OCI-LY3 (cell line): Measurements from ENCODE around the gene SCAF11.

Source experiments
- H2AFZ ChIP-seq: fragments of 200-600, 300-600 bp; shearing (Covaris generic); 2 replicates; pipeline ENCODE4 v1.6.0; 2014; ENCODE audit warnings: antibody characterized with exemption, low read depth, low read length
- H3K27ac ChIP-seq: fragments of 200-600, 300-600 bp; sonication (generic); 2 replicates; pipeline ENCODE4 v1.5.1; 2014; ENCODE audit warnings: mild to moderate bottlenecking, low read length, moderate library complexity, mixed read lengths
- H3K27me3 ChIP-seq: fragments of 200-600, 300-600 bp; sonication (generic); 2 replicates; pipeline ENCODE4 v1.6.1; 2014; ENCODE audit warnings: low read depth, low read length, mixed read lengths
- H3K36me3 ChIP-seq: fragments of 200-600, 300-600 bp; sonication (generic); replicated peaks from 2 replicates; pipeline ENCODE3; 2014; ENCODE audit warnings: low read depth, low read length, mixed read lengths
- H3K4me1 ChIP-seq: fragments of 300-600, 200-600 bp; sonication (generic); 2 replicates; pipeline ENCODE4 v1.6.1; 2014; ENCODE audit warnings: low read length, mixed read lengths
- H3K4me2 ChIP-seq: fragments of 200-600, 300-600 bp; sonication (generic); 2 replicates; pipeline ENCODE4 v1.6.1; 2014; ENCODE audit warnings: low read length, mixed read lengths
- H3K4me3 ChIP-seq: fragments of 300-600, 200-600 bp; sonication (generic); 2 replicates; pipeline ENCODE4 v1.5.1; 2014; ENCODE audit warnings: antibody characterized with exemption, mild to moderate bottlenecking, low read length, moderate library complexity
- H3K79me2 ChIP-seq: fragments of 300-600, 200-600 bp; shearing (Covaris generic); 2 replicates; pipeline ENCODE4 v1.6.1; 2014; ENCODE audit warnings: mild to moderate bottlenecking, low read length, mixed read lengths
- H3K9ac ChIP-seq: fragments of 300-600, 200-600 bp; shearing (Covaris generic); 2 replicates; pipeline ENCODE4 v1.6.0; 2014; ENCODE audit warnings: mild to moderate bottlenecking, low read length, moderate library complexity
- H3K9me3 ChIP-seq: fragments of 200-600, 300-600 bp; shearing (Covaris generic); 2 replicates; pipeline ENCODE4 v1.6.1; 2014; ENCODE audit warnings: low read length, mixed read lengths; ENCODE audit not compliant: insufficient read depth
- H4K20me1 ChIP-seq: fragments of 200-600, 300-600 bp; sonication (generic); 2 replicates; pipeline ENCODE4 v1.6.1; 2016; ENCODE audit warnings: low read length, mixed read lengths; ENCODE audit not compliant: insufficient read depth
- CTCF ChIP-seq: fragments of 200-600, 300-600 bp; sonication (generic); IDR thresholded peaks from 2 replicates; pipeline ENCODE4 v1.5.1; 2014; ENCODE audit warnings: antibody characterized with exemption, low read length, low read depth
- EZH2phosphoT487 ChIP-seq: fragments of 200-600 bp; shearing (Covaris generic); IDR thresholded peaks from 2 replicates; pipeline ENCODE4 v1.6.1; 2018; ENCODE audit warnings: antibody characterized with exemption, mixed run types, low read depth

The SCAF11 gene

GRCh38 chr12:45877069-45877468 is 113.3 kb downstream of the SCAF11 start:
- no peak overlapping the region for H2AFZ ChIP-seq
- H3K36me3 ChIP-seq: peaks cover 33% of the 10 kb centered on the region
- TF ChIP-seq CTCF: no peak
- no peak for TF ChIP-seq EZH2phosphoT487

DNA sequence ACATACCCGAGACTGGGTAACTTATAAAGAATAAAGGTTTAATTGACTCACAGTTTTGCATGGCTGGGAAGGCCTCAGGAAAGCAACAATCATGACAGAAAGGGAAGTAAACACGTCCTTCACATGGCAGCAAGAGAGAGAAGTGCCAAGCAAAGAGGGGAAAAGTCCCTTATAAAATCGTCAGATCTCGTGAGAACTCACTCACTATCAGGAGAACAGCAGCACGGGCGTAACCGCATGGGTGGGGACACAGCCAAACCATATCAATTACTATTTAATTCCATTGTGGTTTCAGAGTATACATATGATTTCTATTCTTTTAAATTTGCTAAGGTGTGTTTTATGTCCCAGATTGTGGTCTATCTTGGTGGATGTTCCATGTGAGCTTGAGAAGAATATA is 117.9 kb downstream of the SCAF11 start:
- no peaks in the 10 kb centered on the region for H3K27me3 ChIP-seq
- H3K27ac ChIP-seq: no peak overlapping the region
- no peaks in the 10 kb centered on the region for H4K20me1 ChIP-seq
- no peaks in the 10 kb centered on the region for H3K4me1 ChIP-seq
- no peak overlapping the region for H3K4me2 ChIP-seq
- H3K9ac ChIP-seq: no peak overlapping the region
- H2AFZ ChIP-seq: no peak overlapping the region
- H3K36me3 ChIP-seq: peaks cover 21% of the 10 kb centered on the region
- H3K4me3 ChIP-seq: no peak overlapping the region
- no peaks in the 10 kb centered on the region for H3K9me3 ChIP-seq
- TF ChIP-seq CTCF: no peak
- no peak for TF ChIP-seq EZH2phosphoT487
- H3K79me2 ChIP-seq: no peaks in the 10 kb centered on the region

More at GRCh38 chr12:45877069-45877468, 113.3 kb downstream of the SCAF11 start:
- H3K4me3 ChIP-seq: no peak overlapping the region
- no peaks in the 10 kb centered on the region for H3K27me3 ChIP-seq
- H3K9ac ChIP-seq: no peak overlapping the region
- H3K27ac ChIP-seq: no peak overlapping the region
- H3K79me2 ChIP-seq: no peaks in the 10 kb centered on the region
- no peaks in the 10 kb centered on the region for H3K9me3 ChIP-seq
- no peaks in the 10 kb centered on the region for H3K4me1 ChIP-seq
- no peaks in the 10 kb centered on the region for H4K20me1 ChIP-seq
- no peak overlapping the region for H3K4me2 ChIP-seq
